DMS53 treated with DMSO at 0.1 percent for 48 hours (cell line): ENCODE measurements around the gene PPM1L.

Experiments used
- DNase-seq: peaks from one replicate; lab custom pipeline; 2025; ENCODE audit not compliant: unreplicated experiment; lab: John Stamatoyannopoulos, UW

PPM1L gene

DNA sequence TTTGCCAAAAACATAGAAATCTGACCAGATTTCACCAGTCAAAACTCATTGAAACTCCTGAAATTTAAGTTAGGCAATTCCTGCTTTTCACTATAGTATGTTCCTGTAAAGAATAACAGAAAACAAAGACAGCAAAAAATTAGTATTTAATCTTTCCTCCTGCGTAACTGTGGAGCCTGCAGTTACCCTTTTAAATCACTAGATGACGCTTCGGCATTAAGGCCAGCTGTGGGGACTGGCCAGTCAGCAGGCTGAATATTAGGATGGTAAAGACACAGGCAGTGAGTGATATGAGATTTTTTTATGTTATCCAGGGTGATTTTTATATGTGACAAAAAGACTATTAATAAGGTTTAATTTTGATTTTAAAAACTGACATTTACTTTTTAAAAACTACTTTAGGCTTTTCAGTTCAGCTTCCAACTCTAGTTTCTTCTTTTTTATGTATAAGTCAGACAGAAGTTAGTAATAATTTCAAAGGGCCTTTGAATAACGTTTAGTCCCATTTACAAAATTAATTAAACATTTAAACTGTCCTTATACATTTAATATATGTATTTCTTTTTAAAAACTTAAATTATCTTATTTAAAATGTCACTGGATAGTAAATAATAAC is 165.1 kb downstream of the PPM1L start:
- DNase-seq = peak; percentile 7

DNA sequence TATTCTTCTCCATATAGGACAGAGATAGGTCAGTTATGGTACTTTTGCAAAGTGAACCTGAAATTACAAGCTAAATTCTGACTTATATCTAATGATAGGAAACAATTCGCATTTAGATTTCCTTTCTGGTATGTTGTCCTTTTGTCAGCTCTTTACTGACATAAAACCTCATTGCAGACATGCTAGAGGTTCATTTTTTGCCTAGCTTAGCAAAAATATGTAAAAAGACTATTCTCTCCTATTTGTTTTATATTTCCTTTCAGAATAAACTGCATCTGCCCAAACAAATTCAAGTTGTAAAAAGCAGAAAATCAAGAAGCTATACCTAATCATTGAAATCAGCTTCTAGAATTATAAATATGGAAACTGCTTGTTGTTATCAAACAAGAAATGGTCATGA is 168.7 kb downstream of the PPM1L start:
- no peak for DNase-seq

DNA sequence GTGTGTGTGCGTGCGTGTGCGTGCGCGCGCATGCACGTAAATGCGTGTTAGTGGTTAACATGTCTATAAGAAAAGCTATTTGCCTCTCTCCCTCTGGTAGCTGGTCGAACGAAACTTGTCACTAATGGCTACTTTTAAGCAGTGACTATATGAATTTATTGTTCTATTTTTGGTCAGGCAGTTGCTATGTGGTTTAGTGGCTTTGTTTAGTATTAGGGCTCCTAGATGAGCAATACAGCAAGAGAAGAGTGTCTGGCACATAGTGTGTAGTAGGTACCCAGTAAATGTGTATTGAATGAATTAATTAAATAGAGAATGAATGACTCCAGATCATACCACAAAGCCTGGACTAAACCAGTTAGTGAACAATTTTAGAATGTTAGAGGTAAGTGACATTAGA is 171.6 kb downstream of the PPM1L start:
- DNase-seq = no peak

DNA sequence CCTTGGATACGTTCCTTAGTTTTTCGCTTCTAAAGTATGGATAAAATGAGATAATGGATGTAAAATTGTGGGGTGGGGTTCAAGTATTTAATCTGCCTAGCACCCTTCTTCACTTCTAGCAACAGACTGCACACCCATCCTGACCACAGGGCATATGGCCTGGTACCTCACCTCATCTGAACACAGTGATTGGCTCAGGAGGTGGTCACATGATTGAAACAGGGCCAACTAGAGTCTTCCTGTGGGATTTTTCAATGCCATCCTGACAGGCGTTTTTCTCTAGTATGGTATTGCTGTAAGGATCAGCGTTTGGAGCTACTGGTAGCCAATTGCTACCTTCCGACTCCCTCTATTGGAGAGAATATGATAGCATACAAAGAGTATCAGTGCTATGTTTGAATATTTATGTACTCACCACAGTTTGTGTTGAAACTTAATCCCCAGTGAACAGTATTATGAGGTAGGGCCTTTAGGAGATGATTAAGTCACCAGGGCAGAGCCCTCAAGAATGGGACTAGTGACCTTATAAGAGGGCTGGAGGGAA is 172.2 kb downstream of the PPM1L start:
- peak; percentile 28 for DNase-seq

DNA sequence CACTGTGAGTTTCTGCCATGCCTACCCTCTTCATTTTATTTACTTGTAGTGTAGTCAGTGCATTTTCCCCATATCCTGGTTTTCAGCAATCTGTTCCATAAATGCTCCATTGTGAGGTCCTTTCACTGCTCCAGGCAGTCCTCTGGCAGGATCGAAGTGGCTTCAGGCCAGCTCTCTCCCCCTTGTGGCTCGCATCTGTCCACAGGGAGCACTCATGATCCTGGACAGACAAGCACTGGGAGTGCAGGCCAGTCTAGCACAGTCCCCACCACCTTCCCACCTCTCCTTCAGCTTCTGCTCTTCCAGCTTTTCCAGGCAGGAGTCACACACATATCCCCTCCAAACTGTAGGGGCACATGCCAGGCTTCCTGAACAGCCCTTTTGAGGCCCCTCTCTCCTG is 173.6 kb downstream of the PPM1L start:
- peak; percentile 69 for DNase-seq

DNA sequence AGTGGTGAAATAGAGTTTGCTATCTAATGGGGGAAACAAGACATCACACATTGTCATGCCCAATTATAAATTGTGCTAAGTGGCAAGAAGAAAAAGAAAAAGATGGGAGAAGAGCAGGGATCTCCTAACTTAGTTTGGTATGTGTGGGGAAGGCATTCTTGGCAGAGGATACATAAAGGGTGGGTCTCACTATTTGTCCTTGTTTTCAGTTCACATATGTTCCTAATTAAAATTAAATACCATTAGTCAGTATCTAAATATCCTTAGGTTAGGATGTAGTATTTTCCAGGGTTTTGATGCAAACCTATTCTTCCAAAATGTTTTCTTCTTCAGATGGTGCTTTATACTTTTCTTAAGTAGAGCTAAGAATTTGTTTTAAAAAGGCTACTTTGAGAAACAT is 175.4 kb downstream of the PPM1L start:
- no peak for DNase-seq

DNA sequence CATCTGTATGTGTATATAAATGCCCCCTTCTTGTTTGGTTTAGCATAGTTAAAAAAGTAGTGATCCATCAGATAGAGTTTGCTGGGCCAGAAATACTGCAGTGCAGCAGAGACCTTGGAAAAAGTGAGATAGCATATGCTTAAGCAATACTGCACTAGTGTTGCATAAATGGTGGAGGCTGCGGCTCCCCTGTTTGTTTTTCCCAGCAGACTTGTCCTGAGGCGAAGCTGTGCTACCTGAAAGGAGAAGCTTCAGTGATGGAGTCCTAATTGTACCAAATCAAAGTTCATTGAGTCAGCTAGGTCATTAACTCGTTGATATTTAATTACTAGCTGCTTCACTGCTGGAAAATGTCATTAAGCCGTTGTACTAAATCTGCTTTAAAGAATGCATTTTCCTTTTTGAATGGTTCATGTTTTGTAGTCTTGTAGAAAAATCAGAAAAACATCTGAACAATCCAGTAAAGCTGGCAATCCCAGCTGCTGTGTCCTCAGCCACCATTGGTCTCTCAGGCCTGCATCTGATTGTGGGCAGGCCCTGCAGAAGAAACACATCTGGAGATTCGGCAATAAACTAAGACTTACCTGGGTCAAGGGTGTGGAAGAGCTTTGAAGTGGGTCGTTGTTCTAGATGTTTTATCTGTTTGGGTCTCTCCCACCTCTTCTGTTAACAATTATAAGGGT is 179.5 kb downstream of the PPM1L start:
- DNase-seq = no peak

DNA sequence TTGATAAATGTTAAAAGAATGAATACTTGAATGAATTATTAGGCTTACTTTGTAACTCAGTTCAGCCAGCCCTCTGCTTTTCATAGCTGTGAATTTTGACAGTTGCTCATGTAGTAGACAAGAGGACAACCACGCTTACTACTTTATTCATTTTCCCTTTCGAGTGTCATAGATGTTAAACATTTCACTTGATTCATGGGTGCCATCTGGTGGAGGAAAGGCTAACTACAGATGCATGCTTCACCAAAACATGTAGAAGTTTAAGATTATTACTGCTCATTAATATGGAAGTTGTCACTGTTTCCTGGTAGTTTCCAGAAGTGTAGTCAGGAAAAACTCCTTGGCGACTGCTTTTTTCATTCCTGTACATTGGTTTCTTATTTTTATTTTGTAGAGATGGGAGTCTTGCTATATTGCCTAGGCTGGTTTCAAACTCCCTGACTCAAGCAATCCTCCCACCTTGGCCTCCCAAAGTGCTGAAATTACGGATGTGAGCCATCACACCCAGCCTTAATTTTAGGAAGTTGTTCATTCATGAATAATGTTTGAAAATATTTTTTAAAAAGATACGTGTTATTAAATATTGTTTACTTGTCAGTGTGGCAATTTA is 186.0 kb downstream of the PPM1L start:
- DNase-seq = no peak

DNA sequence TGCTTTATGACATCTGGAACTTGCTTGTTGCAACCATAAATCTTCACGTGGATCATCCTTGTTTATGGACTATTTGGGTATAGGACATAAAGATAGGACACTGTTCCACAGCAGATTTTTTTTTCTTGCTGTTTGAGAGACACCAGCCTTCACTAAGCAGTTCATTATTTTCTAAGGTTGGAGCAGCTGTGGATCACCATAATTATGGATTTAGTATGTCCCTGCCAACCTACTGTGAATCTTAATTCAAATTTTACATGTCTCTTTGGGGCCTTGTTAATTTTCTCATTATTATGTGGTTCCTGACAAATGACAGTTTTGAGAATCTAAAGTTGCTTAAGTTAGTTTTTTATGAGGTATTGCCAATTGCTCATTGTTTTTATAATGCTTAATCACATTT is 188.0 kb downstream of the PPM1L start:
- no peak for DNase-seq

DNA sequence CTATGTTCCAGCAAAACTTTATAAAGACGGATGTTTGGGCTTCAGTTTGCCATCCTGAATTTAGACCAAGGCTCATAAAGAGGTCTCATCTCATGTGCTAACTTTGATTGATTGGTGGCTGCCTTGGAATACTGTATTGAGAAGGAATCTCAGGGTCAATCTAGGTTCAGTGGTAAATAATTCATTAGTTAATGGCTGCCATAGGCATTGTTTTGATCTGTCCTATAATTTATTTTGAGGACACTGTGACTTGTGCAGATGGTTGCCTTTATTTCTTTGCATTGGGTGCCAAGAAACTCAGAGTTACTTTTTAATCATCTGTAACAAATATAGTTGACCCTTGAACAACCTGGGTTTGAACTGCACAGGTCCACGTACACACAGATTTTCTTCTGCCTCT is 189.3 kb downstream of the PPM1L start:
- no peak for DNase-seq

DNA sequence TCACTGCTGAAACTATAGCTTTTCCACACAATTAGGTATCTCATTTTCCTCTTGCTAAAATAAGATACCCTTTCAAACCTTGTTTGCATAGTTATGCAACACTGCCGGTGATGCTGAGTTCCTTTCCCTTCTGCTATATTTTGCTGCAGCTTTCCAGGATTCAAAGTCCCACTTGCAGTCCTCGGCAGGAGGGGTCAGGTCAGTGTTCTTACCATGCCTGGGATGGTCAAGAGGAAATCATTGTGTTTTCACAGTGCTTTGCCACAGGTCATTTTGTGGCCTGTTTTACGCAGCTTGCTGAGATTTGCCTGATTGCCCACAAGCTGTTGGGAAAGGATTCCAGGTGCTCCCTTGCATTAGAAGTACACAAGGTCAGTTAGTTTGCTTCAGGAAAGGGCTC is 192.2 kb downstream of the PPM1L start:
- no peak for DNase-seq

DNA sequence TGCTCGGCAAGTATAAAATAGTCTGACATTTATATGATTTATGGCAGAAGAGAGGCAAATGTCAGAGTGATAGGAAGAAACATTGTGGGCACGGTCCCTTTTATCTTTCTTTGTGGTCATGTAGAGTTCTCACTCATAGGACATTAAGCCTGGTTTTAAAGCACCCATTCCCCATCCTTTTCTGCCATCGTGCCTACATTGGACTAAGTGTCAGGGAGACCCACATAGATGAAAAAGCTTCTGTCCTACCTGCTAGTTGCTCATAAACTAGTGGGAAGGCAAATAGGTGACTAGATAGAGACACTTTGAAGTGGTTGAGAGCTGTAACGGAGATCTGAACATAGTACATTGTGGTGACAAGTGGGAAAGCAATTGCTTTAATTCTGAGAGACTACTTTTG is 193.4 kb downstream of the PPM1L start:
- no peak for DNase-seq

DNA sequence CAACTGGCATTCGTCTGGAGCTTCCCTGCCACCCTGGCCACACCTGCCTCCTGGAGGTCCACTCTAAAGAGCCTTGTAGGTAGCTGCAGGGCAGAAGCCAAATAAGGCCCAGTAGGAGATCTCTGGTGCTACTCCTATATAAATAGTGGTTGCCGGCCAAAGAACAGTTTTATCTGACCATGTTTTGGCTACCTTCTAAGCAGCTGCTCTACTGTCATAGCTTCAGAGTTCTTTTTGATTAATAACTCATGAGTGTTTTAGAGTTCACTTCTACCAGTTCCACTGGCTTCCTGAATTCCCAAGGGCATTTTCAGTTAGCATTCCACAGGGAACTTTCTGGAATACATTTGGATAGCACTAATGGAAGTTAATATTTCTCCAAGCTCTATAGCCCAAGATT is 194.5 kb downstream of the PPM1L start:
- DNase-seq = no peak

DNA sequence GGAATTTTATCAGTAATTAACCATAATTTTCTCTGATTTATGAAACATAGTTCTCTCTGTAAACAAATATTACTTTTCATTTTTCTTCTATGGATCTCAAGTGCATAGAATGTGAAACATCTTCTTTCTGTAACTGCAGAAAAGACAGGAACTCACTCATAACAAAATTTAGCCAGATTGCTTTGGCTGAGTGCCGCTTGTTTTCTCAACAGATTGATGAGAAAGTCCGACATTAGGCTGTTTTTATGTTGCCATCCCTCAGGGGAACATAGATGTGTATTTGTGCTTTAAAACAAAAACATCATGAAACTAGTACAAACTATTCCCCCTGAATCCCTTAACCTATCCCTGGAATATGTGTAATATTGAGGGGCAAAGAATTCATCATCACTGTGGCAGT is 194.9 kb downstream of the PPM1L start:
- DNase-seq = no peak

DNA sequence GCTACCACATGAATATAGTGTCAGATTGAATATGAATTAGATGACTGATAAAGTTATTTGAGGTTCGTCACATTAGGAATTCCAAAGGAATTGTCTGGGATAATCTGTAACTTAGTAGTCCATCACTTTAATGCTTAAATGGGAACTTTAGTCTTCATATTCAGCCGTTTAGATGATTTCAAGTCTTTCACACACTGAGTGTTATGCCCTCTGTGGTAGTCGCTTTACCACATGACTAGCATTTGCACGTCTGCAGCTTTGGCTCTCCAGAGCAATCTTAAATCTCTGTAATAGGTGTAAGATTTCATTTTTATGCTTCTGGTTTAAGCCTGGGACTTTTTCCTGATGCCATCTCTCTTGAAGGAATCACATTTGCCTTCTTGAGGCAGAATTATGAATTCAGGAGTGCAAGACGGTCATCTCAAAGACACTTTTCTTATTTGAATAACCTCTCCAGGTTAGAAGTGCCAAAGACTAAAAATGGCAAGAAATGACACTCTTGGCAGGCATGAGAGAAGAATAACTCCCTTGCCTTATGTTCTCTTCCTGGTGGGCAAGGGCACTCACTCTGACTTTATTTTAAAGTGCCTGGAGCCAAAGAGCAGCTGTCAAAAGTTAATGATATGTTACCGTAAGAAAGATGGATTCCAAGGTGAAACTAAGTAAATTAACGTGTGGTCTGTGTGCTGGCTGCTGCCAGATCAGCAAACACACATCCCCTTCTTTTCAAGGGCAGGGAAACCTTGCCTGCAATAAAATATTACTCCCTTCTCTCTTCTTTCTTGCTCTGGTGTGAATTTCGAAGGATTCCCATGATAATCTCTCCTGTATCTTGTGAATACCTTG is 195.8 kb downstream of the PPM1L start:
- no peak for DNase-seq

DNA sequence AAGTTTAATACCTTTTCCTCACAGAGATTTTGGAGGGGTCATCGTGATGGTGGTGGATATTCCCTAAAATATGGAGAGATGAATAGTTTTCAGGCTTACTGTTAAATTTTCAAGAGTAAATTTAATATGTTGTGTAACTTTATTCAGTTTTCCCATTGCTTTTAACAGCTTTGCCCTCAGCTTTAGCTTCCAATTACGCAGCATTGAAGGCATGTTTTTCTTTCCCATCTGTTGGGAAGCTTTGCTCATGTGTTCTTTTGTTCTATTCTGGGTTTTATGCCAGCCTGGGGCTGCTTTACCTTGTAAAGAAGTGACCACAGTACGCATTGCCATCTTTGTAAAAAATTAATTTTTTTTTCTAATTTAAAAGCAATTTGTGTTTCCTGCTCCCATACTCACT is 197.7 kb downstream of the PPM1L start:
- DNase-seq = no peak

DNA sequence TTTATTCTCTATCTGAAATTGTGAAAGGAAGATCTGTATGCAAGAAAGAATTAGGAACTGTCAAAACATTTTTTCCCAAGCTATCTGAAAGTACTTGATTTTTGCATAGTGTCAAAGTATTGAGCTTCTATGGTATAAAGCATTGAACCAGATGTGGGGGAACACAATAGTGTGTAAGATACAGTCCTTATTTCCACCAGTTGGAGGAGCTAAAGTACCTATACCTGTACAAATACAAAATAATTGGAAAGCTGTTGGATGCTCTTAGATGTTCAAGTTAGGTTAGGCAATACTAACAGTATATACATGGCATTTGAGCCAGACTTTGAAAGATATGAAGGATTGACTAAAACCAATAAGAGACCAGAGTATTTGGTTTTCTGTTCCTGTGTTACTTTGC is 200.8 kb downstream of the PPM1L start:
- peak; percentile 18 for DNase-seq

DNA sequence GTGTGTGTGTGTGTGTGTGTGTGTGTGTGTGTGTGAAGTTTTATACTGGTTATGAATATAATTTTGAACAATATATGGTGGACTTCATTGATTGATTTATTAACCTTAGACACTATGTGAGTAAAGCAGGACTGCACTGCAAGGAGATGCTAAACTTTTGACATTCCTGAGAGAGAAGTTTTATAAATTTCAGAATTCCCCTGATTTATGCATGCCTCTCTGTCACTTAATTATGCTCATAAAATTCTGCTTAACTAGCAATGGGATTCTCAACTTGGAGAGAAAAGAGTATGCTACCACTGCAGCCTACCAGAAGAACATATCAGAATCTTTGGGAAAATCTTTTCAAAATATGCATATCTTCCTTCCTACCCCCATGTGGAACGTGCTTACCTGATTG is 204.5 kb downstream of the PPM1L start:
- DNase-seq = no peak

DNA sequence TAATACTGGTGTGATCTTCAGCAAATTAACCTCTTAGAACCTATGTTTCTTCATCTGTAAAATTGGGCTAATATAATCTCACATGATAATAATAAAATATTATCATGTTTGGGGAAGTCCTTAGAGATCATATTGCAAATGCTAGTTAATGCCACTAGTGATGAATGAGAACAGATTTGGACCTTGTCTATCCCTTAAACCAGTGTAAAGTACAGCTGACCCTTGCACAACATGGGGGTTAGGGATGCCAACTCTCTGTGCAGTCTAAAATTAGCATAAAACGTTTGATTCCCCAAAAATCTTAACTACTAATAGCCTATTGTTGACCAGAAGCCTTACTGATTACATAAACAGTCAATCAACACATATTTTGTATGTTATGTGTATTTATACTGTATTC is 207.9 kb downstream of the PPM1L start:
- DNase-seq = no peak

DNA sequence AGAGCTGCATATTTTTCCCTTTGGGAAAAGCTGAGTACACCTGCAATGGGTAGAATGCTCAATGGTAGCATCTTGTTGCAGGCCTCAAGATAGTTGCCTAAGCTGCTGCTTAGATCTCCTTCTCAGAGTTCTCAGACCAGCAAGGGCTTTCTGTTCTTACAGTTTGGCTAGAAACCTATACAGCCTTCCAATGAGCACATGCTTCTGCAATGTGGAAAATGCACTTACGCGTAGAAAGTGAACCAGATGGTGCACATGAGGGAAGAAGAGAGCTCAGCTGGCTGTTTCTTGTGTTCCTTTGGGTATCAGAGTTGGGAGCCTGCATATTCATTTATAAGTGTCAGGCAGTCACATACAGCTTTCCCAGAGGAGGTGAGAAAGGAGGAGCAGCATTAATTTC is 212.7 kb downstream of the PPM1L start:
- DNase-seq = no peak

DNA sequence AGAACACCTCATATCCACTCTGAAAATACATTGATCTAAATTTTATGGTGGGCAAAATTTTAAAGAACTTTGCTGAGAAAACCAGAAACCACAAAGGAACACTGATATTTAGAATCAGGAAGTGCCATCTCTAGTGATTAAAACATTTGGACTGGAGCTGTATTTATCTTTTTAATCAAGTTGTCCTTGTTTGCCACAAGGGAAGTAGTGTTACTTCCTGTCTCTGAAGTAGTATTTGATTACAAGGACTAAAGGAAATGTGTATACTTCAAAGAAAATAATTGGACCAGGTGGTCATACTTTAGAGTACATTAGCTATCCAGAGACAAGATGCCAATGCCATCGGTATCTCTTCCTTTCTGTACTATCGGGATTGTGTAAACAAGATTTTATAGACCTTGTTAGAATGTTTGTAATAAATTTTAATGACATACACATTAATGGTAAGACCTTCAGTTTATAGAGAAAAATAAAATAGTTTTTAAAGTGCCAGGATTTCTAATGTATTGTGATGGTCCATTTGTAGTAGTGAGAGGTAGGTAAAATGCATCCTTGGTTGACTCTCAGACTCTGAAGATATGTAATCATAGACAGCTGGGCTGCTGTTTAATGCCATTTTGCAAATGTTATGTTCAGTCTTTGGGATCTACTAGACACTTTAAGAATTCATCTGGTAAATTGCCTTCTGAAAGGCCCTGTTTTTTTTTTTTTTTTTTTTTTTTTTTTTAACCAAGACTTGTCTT is 217.2 kb downstream of the PPM1L start:
- DNase-seq = peak; percentile 13
